Measurements from ENCODE around the gene MDK.

Gene MDK

GRCh38 chr11:46338988-46339666 is 42.3 kb upstream of the MDK start:
- DNase-seq, result no peak
- TF ChIP-seq, protein P1, sequence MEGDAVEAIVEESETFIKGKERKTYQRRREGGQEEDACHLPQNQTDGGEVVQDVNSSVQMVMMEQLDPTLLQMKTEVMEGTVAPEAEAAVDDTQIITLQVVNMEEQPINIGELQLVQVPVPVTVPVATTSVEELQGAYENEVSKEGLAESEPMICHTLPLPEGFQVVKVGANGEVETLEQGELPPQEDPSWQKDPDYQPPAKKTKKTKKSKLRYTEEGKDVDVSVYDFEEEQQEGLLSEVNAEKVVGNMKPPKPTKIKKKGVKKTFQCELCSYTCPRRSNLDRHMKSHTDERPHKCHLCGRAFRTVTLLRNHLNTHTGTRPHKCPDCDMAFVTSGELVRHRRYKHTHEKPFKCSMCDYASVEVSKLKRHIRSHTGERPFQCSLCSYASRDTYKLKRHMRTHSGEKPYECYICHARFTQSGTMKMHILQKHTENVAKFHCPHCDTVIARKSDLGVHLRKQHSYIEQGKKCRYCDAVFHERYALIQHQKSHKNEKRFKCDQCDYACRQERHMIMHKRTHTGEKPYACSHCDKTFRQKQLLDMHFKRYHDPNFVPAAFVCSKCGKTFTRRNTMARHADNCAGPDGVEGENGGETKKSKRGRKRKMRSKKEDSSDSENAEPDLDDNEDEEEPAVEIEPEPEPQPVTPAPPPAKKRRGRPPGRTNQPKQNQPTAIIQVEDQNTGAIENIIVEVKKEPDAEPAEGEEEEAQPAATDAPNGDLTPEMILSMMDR (IDR thresholded peaks at IDR 0.05; ENCODE audit: low read depth, low read length, missing control alignments), result no peak
- Histone ChIP-seq H3K27me3 (replicated peaks) (peaks cover under 1% of the 10 kb centered on the region), H3K4me3 (ENCODE audit: low read depth, low read length) (no peak overlapping the region), H3K36me3 (replicated peaks) (no peaks in the 10 kb centered on the region), H3K27ac (no peak overlapping the region)
- in situ Hi-C loops (cut with HindIII; ENCODE audit: low pct_ligation_motif_present, low sequenced_read_pairs), result no loop called here

DNA sequence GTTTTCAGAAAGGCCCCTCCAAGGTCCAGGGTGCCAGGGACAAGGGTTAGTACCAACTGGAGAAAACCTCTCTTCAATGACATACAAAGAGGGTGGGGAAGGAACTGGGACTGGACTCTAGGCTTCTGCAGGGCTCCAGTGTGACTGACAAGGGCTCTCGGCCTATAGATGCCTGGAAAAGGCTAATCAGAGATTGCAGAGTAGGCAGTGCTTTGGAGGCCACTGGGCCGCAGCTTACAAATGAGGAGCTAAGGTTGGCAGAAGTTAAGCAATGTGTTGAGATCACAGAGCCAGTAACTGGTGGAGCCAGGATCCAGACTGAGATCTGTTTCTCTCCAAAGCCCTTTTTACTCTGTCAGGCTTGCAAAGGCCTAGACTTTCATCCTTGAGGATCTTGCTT is 41.7 kb upstream of the MDK start:
- TF ChIP-seq, protein P1 (IDR thresholded peaks at IDR 0.05; ENCODE audit: low read depth, low read length, missing control alignments), result no peak
- Histone ChIP-seq H3K36me3 (replicated peaks) (no peaks in the 10 kb centered on the region), H3K4me3 (ENCODE audit: low read depth, low read length) (no peak overlapping the region), H3K27ac (no peak overlapping the region), H3K27me3 (replicated peaks) (no peaks in the 10 kb centered on the region)
- no peak for DNase-seq
- in situ Hi-C loops (cut with HindIII; ENCODE audit: low pct_ligation_motif_present, low sequenced_read_pairs), result no loop called here

DNA sequence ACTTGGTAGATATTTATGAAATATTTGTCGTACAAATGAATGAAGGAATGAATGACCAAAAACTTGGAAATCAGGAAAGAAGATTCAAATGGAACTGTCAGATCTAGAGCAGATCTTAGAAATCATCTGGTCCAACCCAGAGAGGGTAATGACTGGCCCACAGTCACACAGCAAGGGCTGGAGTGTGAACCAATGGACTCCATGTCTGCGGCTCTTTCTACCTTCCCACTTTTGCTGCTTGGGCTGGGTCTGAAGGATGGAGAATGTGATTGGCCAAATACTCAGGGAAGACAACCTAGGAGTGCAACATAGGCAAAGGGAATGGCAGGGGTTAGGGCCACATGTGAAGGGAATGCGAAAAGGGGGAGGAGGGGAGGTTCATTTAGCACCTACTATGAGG is 40.0 kb upstream of the MDK start:
- no peaks in the 10 kb centered on the region for H3K27me3 ChIP-seq (replicated peaks)
- no peak for DNase-seq
- H3K36me3 ChIP-seq (replicated peaks), result no peaks in the 10 kb centered on the region
- H3K27ac ChIP-seq, result no peak overlapping the region
- in situ Hi-C loops (cut with HindIII; ENCODE audit: low pct_ligation_motif_present, low sequenced_read_pairs), result no loop called here
- TF ChIP-seq, protein P1 (IDR thresholded peaks at IDR 0.05; ENCODE audit: low read depth, low read length, missing control alignments), result no peak
- no peak overlapping the region for H3K4me3 ChIP-seq (ENCODE audit: low read depth, low read length)

- H3K4me3 ChIP-seq (ENCODE audit: low read depth, low read length), result no peak overlapping the region
Measured at GRCh38 chr11:46342239-46342638, 39.2 kb upstream of the MDK start.

GRCh38 chr11:46343520-46343919 is 37.9 kb upstream of the MDK start:
- Histone ChIP-seq H3K36me3 (replicated peaks) (no peaks in the 10 kb centered on the region), H3K27ac (no peak overlapping the region), H3K27me3 (replicated peaks) (no peaks in the 10 kb centered on the region), H3K4me3 (ENCODE audit: low read depth, low read length) (no peak overlapping the region)
- TF ChIP-seq, protein P1 (IDR thresholded peaks at IDR 0.05; ENCODE audit: low read depth, low read length, missing control alignments), result no peak
- in situ Hi-C loops (cut with HindIII; ENCODE audit: low pct_ligation_motif_present, low sequenced_read_pairs), result no loop called here
- no peak for DNase-seq

More at GRCh38 chr11:46342239-46342638, 39.2 kb upstream of the MDK start:
- no peak overlapping the region for H3K27ac ChIP-seq
- no peaks in the 10 kb centered on the region for H3K27me3 ChIP-seq (replicated peaks)
- no peak for DNase-seq
- in situ Hi-C loops (cut with HindIII; ENCODE audit: low pct_ligation_motif_present, low sequenced_read_pairs), result no loop called here
- H3K36me3 ChIP-seq (replicated peaks), result no peaks in the 10 kb centered on the region
- TF ChIP-seq, protein P1 (IDR thresholded peaks at IDR 0.05; ENCODE audit: low read depth, low read length, missing control alignments), result no peak

GRCh38 chr11:46345131-46345597 is 36.3 kb upstream of the MDK start:
- TF ChIP-seq, protein P1 (IDR thresholded peaks at IDR 0.05; ENCODE audit: low read depth, low read length, missing control alignments), result no peak
- Histone ChIP-seq H3K36me3 (replicated peaks) (no peaks in the 10 kb centered on the region), H3K27ac (no peak overlapping the region), H3K4me3 (ENCODE audit: low read depth, low read length) (peak overlapping the region; percentile 9), H3K27me3 (replicated peaks) (no peaks in the 10 kb centered on the region)
- in situ Hi-C loops (cut with HindIII; ENCODE audit: low pct_ligation_motif_present, low sequenced_read_pairs), result no loop called here
- DNase-seq, result no peak
